Nephron progenitor cell (in vitro differentiated cells): Measurements from ENCODE around the gene FLAD1.

Experiments
- DNase-seq: peaks from one replicate; pipeline ENCODE4 v3.0.0; 2021
- H3K27ac Mint-ChIP-seq: 2 replicates; pipeline ENCODE4 v1.8.0; 2021; ENCODE audit warnings: mild to moderate bottlenecking, moderate library complexity, mixed read lengths
- H3K27me3 Mint-ChIP-seq: 2 replicates; pipeline ENCODE4 v1.8.0; 2021; ENCODE audit warnings: mild to moderate bottlenecking, low read depth, mixed read lengths; ENCODE audit not compliant: poor library complexity
- H3K36me3 Mint-ChIP-seq: 2 replicates; pipeline ENCODE4 v1.8.0; 2021; ENCODE audit warnings: low read depth, mixed read lengths
- H3K4me1 Mint-ChIP-seq: 2 replicates; pipeline ENCODE4 v1.8.0; 2021; ENCODE audit warnings: mixed read lengths
- H3K4me3 Mint-ChIP-seq: 2 replicates; pipeline ENCODE4 v1.8.0; 2021; ENCODE audit warnings: mild to moderate bottlenecking, moderate library complexity, mixed read lengths
- H3K9me3 Mint-ChIP-seq: 2 replicates; pipeline ENCODE4 v1.8.0; 2021; ENCODE audit warnings: mild to moderate bottlenecking, moderate library complexity, mixed read lengths
- TF ChIP-seq, protein P1 (sequence below): fragments of 200-600 bp; sonication (generic); IDR thresholded peaks from 2 replicates; pipeline ENCODE4 v1.5.0; 2021; ENCODE audit warnings: antibody characterized with exemption

Gene FLAD1

DNA sequence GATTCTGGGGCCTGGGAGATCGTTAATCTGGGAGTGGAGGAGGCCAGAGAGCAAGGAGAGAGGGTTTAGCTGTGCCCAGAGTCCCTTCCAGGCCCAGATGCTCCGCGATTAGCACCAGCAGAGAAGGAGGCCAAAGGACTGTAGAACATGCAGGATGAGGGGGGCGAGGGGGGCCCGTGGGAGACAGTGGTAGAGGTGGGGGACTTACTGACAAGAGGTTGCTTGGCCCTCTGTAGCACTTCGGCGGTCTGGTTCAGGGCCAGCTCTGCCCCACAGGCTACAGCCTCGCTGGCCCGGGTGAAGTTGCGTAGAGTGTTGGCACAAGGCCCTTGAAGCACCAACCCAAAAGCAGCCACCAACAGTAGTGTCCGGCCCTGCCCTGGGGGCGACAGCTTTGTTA is 49.7 kb downstream of the FLAD1 start:
- no peaks in the 10 kb centered on the region for H3K36me3 Mint-ChIP-seq
- TF ChIP-seq, protein P1, sequence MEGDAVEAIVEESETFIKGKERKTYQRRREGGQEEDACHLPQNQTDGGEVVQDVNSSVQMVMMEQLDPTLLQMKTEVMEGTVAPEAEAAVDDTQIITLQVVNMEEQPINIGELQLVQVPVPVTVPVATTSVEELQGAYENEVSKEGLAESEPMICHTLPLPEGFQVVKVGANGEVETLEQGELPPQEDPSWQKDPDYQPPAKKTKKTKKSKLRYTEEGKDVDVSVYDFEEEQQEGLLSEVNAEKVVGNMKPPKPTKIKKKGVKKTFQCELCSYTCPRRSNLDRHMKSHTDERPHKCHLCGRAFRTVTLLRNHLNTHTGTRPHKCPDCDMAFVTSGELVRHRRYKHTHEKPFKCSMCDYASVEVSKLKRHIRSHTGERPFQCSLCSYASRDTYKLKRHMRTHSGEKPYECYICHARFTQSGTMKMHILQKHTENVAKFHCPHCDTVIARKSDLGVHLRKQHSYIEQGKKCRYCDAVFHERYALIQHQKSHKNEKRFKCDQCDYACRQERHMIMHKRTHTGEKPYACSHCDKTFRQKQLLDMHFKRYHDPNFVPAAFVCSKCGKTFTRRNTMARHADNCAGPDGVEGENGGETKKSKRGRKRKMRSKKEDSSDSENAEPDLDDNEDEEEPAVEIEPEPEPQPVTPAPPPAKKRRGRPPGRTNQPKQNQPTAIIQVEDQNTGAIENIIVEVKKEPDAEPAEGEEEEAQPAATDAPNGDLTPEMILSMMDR, result no peak
- DNase-seq, result no peak
- H3K9me3 Mint-ChIP-seq, result no peaks in the 10 kb centered on the region
- no peak overlapping the region for H3K4me3 Mint-ChIP-seq
- peaks cover 14% of the 10 kb centered on the region for H3K4me1 Mint-ChIP-seq
- peaks cover 11% of the 10 kb centered on the region for H3K27me3 Mint-ChIP-seq
- no peak overlapping the region for H3K27ac Mint-ChIP-seq

DNA sequence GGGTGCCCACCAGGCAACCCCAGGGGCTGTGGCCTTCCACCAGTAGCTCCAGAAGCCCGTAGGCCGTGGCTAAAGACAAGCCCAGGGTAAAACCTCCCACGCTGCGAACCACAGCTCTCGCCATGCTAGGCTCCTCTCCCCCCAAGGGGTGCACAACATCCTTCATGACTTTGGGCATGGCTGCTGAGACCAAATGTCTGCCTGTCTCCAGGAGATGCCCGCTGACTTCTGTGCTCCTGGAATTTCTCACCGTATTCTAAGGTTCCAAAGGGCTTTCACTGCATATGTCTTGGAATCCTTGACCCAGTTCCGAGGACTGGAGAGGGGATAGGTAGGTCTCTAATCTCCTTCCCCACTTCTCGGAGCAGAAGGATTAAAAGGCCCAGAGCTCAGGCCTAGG is 50.4 kb downstream of the FLAD1 start, which contains the start of the genes DCST1 and DCST2:
Gene DCST1 (plus strand): TSS at position 301 of the 400 bp plus-strand sequence. CDS start 213 bp downstream, outside the sequence.
Gene DCST2 (minus strand): TSS at position 258 of the 400 bp plus-strand sequence. CDS start 80 bp downstream, at position 178.
- Mint-ChIP-seq H3K4me1 (peaks cover 21% of the 10 kb centered on the region), H3K27me3 (peaks cover 14% of the 10 kb centered on the region), H3K4me3 (no peak within 1 kb of the TSS), H3K36me3 (no peaks in the 10 kb centered on the region), H3K27ac (no peak within 1 kb of the TSS), H3K9me3 (no peaks in the 10 kb centered on the region)
- no peak for DNase-seq
- TF ChIP-seq, protein P1, result no peak

DNA sequence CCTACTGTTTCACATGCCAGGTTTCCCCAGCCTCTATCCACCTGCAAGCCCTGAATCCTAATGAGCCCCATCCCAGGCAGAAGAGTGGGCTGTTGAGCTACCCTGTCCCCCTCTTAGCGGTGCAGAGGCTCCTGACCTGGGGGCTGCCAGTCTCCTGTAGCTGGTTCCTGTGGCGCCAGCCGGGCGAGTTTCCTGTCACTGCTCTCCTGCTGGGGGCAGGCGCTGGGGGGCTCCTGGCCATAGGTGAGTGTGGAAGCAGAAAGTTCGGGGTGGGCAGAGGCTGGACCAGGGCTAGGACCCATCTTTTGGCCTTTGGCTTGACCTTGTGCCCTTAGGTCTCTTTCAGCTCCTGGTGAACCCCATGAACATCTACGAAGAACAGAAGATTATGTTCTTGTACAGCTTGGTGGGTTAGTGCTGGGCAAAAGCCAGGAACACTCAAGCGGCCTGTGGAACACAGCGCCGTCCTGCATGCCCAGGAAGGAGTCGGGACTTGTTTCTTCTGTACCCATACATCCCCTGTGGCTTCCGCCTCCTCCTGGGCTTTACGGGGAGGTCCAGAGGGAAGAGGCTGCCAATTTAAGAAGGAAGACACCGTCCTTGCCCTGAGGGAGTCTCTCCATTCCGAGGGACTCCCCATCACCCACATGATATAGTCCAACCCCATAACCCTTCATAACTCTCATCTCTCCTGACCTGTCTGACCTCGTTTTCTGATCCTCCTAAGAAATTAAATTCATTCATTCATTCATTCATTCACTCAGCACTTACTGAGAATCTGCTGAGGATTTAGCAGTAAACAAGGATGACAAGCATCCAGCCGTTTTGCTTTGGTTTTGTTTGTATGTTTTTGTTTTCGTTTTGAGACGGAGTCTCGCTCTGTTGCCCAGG is 51.4 kb downstream of the FLAD1 start:
- peaks cover 15% of the 10 kb centered on the region for H3K4me1 Mint-ChIP-seq

DNA sequence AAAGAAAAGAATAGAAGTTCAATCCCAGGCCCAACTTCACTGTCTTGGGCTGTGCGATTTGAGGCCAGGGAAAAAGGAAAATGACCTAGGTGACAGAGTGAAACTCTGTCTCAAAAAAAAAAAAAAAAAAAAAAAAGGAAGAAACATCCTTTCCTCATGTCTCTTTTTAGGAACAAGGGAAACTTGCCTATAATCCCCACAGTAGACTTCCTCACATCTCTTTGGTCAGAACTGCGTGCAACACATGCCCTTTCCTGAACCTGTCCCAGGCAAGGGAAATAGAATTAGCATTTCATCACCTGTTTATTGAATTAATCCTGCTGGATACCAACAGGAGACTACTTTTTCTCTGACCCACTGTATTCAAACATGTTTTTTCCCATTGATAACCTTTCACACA is 52.8 kb downstream of the FLAD1 start:
- TF ChIP-seq, protein P1, result no peak
- Mint-ChIP-seq H3K4me1 (peaks cover 12% of the 10 kb centered on the region), H3K27ac (no peak overlapping the region), H3K9me3 (no peaks in the 10 kb centered on the region), H3K36me3 (no peaks in the 10 kb centered on the region), H3K27me3 (peaks cover 13% of the 10 kb centered on the region), H3K4me3 (no peak overlapping the region)
- DNase-seq, result no peak

More for the DNA sequence above, 51.4 kb downstream of the FLAD1 start:
- DNase-seq, result no peak
- Mint-ChIP-seq H3K4me3 (no peak overlapping the region), H3K9me3 (no peaks in the 10 kb centered on the region), H3K36me3 (no peaks in the 10 kb centered on the region), H3K27me3 (peaks cover 10% of the 10 kb centered on the region), H3K27ac (no peak overlapping the region)
- TF ChIP-seq, protein P1, result no peak

DNA sequence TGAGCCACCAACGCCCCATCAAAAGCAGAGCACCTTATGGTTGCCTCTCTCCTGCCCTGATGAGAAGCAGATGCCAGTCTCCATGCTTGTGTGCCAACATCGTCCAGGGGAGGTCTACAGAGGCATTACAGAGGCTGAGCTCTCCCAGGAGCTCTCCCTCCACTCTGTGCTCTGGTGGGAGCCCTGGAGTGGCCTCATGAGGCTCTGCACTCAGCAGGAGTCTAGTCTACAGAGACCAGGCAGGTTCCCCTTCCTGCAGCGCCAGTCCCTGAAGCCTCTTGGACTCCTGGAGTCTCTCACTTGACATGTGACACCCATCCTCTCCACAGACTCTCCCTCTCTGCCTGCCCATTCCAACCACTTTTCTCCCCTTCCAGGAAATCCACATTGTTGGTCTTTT is 53.9 kb downstream of the FLAD1 start:
- TF ChIP-seq, protein P1, result no peak
- Mint-ChIP-seq H3K4me1 (peaks cover 12% of the 10 kb centered on the region), H3K9me3 (no peaks in the 10 kb centered on the region), H3K27me3 (peaks cover 14% of the 10 kb centered on the region), H3K36me3 (no peaks in the 10 kb centered on the region), H3K27ac (no peak overlapping the region), H3K4me3 (no peak overlapping the region)
- DNase-seq, result no peak
